H9 (cell line): ENCODE measurements around the gene TOMM22. TPM values are rescaled to one million over a fixed set of nuclear protein-coding genes. Genes with fewer than 3 reads are reported as not detected.

ENCODE experiments used
- DNase-seq: peaks from one replicate; pipeline ENCODE4 v3.0.0-alpha.2; 2017
- H2AFZ ChIP-seq: one replicate; pipeline ENCODE4 v1.6.1; 2013; ENCODE audit warnings: mild to moderate bottlenecking, low read length, control low read depth, moderate library complexity
- H2AK5ac ChIP-seq: 2 replicates; pipeline ENCODE4 v1.6.1; 2013; ENCODE audit warnings: low read length, control low read depth, mixed read lengths; ENCODE audit not compliant: insufficient read length
- H2BK120ac ChIP-seq: one replicate; pipeline ENCODE4 v1.6.1; 2013; ENCODE audit warnings: low read depth, mild to moderate bottlenecking, low read length, control low read depth, inconsistent platforms; ENCODE audit not compliant: poor library complexity, severe bottlenecking
- H2BK12ac ChIP-seq: 2 replicates; pipeline ENCODE4 v1.6.1; 2013; ENCODE audit warnings: low read length, control low read depth, mixed read lengths, low read depth; ENCODE audit not compliant: insufficient read length
- H2BK15ac ChIP-seq: 2 replicates; pipeline ENCODE4 v1.6.1; 2013; ENCODE audit warnings: low read depth, low read length, control low read depth
- H2BK20ac ChIP-seq: one replicate; pipeline ENCODE4 v1.6.1; 2013; ENCODE audit warnings: low read depth, mild to moderate bottlenecking, low read length, control low read depth, inconsistent platforms; ENCODE audit not compliant: poor library complexity, severe bottlenecking
- H2BK5ac ChIP-seq: 2 replicates; pipeline ENCODE4 v1.6.1; 2013; ENCODE audit warnings: low read length, control low read depth, mixed read lengths; ENCODE audit not compliant: insufficient read length
- H3K14ac ChIP-seq: 2 replicates; pipeline ENCODE4 v1.6.1; 2013; ENCODE audit warnings: low read length, control low read depth; ENCODE audit not compliant: insufficient read depth
- H3K18ac ChIP-seq: 2 replicates; pipeline ENCODE4 v1.6.1; 2013; ENCODE audit warnings: low read depth, mild to moderate bottlenecking, mixed read lengths, low read length, control low read depth; ENCODE audit not compliant: insufficient read length
- H3K23ac ChIP-seq: 2 replicates; pipeline ENCODE4 v1.6.1; 2013; ENCODE audit warnings: low read length, control low read depth, mixed read lengths, low read depth; ENCODE audit not compliant: insufficient read length
- H3K23me2 ChIP-seq: 2 replicates; pipeline ENCODE4 v1.6.1; 2013; ENCODE audit warnings: low read depth, mild to moderate bottlenecking, mixed read lengths, low read length, control low read depth; ENCODE audit not compliant: insufficient read length, poor library complexity, severe bottlenecking
- H3K27ac ChIP-seq: 2 replicates; pipeline ENCODE4 v1.5.1; 2013; ENCODE audit warnings: low read length, control low read depth, mixed read lengths, low read depth; ENCODE audit not compliant: insufficient read length
- H3K27me3 ChIP-seq: 2 replicates; pipeline ENCODE4 v1.6.1; 2013; ENCODE audit warnings: low read length, control low read depth, inconsistent platforms; ENCODE audit not compliant: insufficient read depth
- H3K4ac ChIP-seq: 2 replicates; pipeline ENCODE4 v1.6.1; 2013; ENCODE audit warnings: low read depth, mild to moderate bottlenecking, control low read depth, inconsistent platforms, low read length, moderate library complexity
- H3K4me1 ChIP-seq: 2 replicates; pipeline ENCODE4 v1.6.1; 2013; ENCODE audit warnings: low read length, control low read depth, inconsistent platforms; ENCODE audit not compliant: insufficient read depth
- H3K4me2 ChIP-seq: 2 replicates; pipeline ENCODE4 v1.6.1; 2013; ENCODE audit warnings: low read length, control low read depth, mixed read lengths; ENCODE audit not compliant: insufficient read length, insufficient read depth
- H3K56ac ChIP-seq: 2 replicates; pipeline ENCODE4 v1.6.1; 2013; ENCODE audit warnings: low read depth, mild to moderate bottlenecking, mixed read lengths, low read length, control low read depth; ENCODE audit not compliant: insufficient read length
- H3K79me1 ChIP-seq: 2 replicates; pipeline ENCODE4 v1.6.1; 2013; ENCODE audit warnings: low read depth, mild to moderate bottlenecking, moderate library complexity, low read length, control low read depth, inconsistent platforms; ENCODE audit not compliant: insufficient read depth, poor library complexity, severe bottlenecking
- H3K79me2 ChIP-seq: 2 replicates; pipeline ENCODE4 v1.6.1; 2013; ENCODE audit warnings: low read length, control low read depth, inconsistent platforms; ENCODE audit not compliant: insufficient read depth
- H3K9ac ChIP-seq: 2 replicates; pipeline ENCODE4 v1.6.1; 2013; ENCODE audit warnings: low read length, control low read depth, mixed read lengths; ENCODE audit not compliant: insufficient read length; ENCODE audit errors: extremely low read depth
- H3K9me3 ChIP-seq: one replicate; pipeline ENCODE4 v1.6.1; 2013; ENCODE audit warnings: low read depth, low read length, inconsistent platforms; ENCODE audit not compliant: control insufficient read depth
- H3T11ph ChIP-seq: one replicate; pipeline ENCODE4 v1.6.1; 2013; ENCODE audit warnings: mild to moderate bottlenecking, low read length, control low read depth, inconsistent platforms
- H4K20me1 ChIP-seq: one replicate; pipeline ENCODE4 v1.6.1; 2013; ENCODE audit not compliant: control insufficient read depth, insufficient read length, insufficient read depth
- H4K5ac ChIP-seq: 2 replicates; pipeline ENCODE4 v1.6.1; 2013; ENCODE audit warnings: low read depth, mild to moderate bottlenecking, mixed read lengths, low read length, control low read depth; ENCODE audit not compliant: insufficient read length
- H4K8ac ChIP-seq: replicated peaks from 2 replicates; pipeline ENCODE4 v1.6.1; 2013; ENCODE audit warnings: low read length, control low read depth, mixed read lengths, low read depth; ENCODE audit not compliant: insufficient read length
- H4K91ac ChIP-seq: 2 replicates; pipeline ENCODE4 v1.6.1; 2013; ENCODE audit warnings: low read depth, mild to moderate bottlenecking, moderate library complexity, mixed read lengths, low read length, control low read depth; ENCODE audit not compliant: insufficient read length
- H3K27ac Mint-ChIP-seq, 3 experiments: 2 replicates in 2 of 3; 3 replicates in 1 of 3; pipeline ENCODE4 v1.8.0; 2020 to 2021; ENCODE audit warnings: mixed read lengths in 3 of 3, mild to moderate bottlenecking in 1 of 3, moderate library complexity in 1 of 3
- H3K27me3 Mint-ChIP-seq: 2 replicates; pipeline ENCODE4 v1.8.0; 2021; ENCODE audit warnings: low read depth, mild to moderate bottlenecking, moderate library complexity, mixed read lengths
- H3K36me3 Mint-ChIP-seq, 3 experiments: 2 replicates in 2 of 3; 3 replicates in 1 of 3; pipeline ENCODE4 v1.8.0; 2020 to 2021; ENCODE audit warnings: low read depth in 3 of 3, mixed read lengths in 3 of 3; ENCODE audit not compliant: insufficient read depth in 1 of 3
- H3K4me1 Mint-ChIP-seq, 2 experiments: 2 replicates each; pipeline ENCODE4 v1.8.0; 2020; ENCODE audit warnings: mixed read lengths in 2 of 2
- H3K4me3 Mint-ChIP-seq, 2 experiments: 2 replicates in 1 of 2; 3 replicates in 1 of 2; pipeline ENCODE4 v1.8.0; 2020 to 2021; ENCODE audit warnings: mild to moderate bottlenecking in 2 of 2, mixed read lengths in 2 of 2, moderate library complexity in 1 of 2
- H3K9me3 Mint-ChIP-seq, 2 experiments: 2 replicates in 1 of 2; 3 replicates in 1 of 2; pipeline ENCODE4 v1.8.0; 2020; ENCODE audit warnings: mild to moderate bottlenecking in 2 of 2, mixed read lengths in 2 of 2, moderate library complexity in 1 of 2
- CTCF ChIP-seq: fragments of 200-600 bp; sonication (generic); conservative IDR thresholded peaks from 3 replicates; pipeline ENCODE4 v1.8.0; 2021; ENCODE audit warnings: antibody characterized with exemption, mild to moderate bottlenecking
- WGBS: extraction: QIAGEN DNeasy Blood & Tissue Kit; methylation state at CpG from one replicate; pipeline ENCODE4 v1.1.7; 2013; ENCODE audit warnings: missing lambda C conversion rate, low lambda C conversion rate, mixed read lengths; ENCODE audit not compliant: insufficient read length; ENCODE audit errors: extremely low coverage; 5-methylcytosine and 5-hydroxymethylcytosine counted together
- total RNA-seq: library from RNA; stranded (reverse); gene quantifications from 2 replicates; pipeline ENCODE4 v1.2.1, GENCODE V29; 2021

TOMM22 gene
- total RNA-seq, 1 experiment from 2014 or later, result 128 TPM

- Histone ChIP-seq H4K20me1 (no peaks in the 10 kb centered on the region), H2AFZ (no peak overlapping the region), H2BK5ac (no peak overlapping the region), H3K23me2 (no peaks in the 10 kb centered on the region), H3K18ac (no peak overlapping the region), H3K4me2 (no peak overlapping the region), H3K27ac (no peak overlapping the region), H4K5ac (no peak overlapping the region), H3T11ph (no peak overlapping the region), H2BK15ac (no peak overlapping the region), H2BK20ac (no peak overlapping the region), H3K9ac (no peak overlapping the region), H2BK12ac (no peak overlapping the region), H2BK120ac (no peak overlapping the region), H3K27me3 (no peaks in the 10 kb centered on the region), H3K14ac (no peak overlapping the region), H3K23ac (no peak overlapping the region), H3K56ac (no peak overlapping the region), H4K8ac (no peak overlapping the region), H3K4me1 (no peaks in the 10 kb centered on the region), H3K9me3 (no peaks in the 10 kb centered on the region), H3K79me1 (no peaks in the 10 kb centered on the region), H3K4ac (no peak overlapping the region), H4K91ac (no peak overlapping the region), H2AK5ac (no peak overlapping the region), H3K79me2 (no peaks in the 10 kb centered on the region; the same call in 1 of the 2 replicates)
- TF ChIP-seq CTCF, result no peak
- no peak for DNase-seq
- Mint-ChIP-seq H3K9me3 (no peaks in the 10 kb centered on the region), H3K4me1 (peaks cover 2 to 14% of the 10 kb centered on the region in 2 experiments; a peak in 2 of 4 replicates), H3K36me3 (peaks cover 25 to 81% (median 72%) of the 10 kb centered on the region in 3 experiments), H3K27me3 (no peaks in the 10 kb centered on the region), H3K4me3 (no peak overlapping the region), H3K27ac (no peak overlapping the region)
- no CpG with 5 or more reads among the region's 3 CpGs for WGBS
These were observed 38.6 kb downstream of the TOMM22 start for GRCh38 chr22:38720350-38720749.
